ENCODE results near the gene PPM1H.

DNA sequence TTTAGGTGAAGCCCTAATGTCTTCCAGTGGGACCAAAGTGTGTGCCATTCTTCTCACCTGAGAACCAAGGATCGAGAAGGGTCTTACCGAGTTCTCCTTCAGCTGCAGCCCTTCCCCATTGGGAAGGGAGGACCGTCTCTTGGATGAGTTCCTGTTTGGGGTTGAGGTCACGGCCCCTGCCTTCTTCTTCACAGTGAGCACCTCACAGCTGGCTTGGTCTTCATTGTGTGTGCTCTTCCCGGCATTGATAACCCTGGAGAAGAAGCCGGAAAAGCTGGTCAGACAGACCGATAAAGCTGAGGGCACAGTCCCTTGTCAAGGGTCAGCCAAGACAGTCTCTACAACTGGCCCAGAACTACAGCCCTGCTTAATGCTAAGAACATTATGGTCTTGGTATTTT lies 102.9 kb downstream of the PPM1H start:
- TF ChIP-seq, protein P1, sequence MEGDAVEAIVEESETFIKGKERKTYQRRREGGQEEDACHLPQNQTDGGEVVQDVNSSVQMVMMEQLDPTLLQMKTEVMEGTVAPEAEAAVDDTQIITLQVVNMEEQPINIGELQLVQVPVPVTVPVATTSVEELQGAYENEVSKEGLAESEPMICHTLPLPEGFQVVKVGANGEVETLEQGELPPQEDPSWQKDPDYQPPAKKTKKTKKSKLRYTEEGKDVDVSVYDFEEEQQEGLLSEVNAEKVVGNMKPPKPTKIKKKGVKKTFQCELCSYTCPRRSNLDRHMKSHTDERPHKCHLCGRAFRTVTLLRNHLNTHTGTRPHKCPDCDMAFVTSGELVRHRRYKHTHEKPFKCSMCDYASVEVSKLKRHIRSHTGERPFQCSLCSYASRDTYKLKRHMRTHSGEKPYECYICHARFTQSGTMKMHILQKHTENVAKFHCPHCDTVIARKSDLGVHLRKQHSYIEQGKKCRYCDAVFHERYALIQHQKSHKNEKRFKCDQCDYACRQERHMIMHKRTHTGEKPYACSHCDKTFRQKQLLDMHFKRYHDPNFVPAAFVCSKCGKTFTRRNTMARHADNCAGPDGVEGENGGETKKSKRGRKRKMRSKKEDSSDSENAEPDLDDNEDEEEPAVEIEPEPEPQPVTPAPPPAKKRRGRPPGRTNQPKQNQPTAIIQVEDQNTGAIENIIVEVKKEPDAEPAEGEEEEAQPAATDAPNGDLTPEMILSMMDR (IDR thresholded peaks at IDR 0.05), result no peak
- TF ChIP-seq POLR2A (IDR thresholded peaks at IDR 0.05), result no peak
